ENCODE measurements around the gene DDAH1. TPM values are rescaled to one million over a fixed set of nuclear protein-coding genes. Genes with fewer than 3 reads are reported as not detected.

DDAH1 gene
- total RNA-seq, 1 experiment from 2014 or later = 36.3 TPM

DNA sequence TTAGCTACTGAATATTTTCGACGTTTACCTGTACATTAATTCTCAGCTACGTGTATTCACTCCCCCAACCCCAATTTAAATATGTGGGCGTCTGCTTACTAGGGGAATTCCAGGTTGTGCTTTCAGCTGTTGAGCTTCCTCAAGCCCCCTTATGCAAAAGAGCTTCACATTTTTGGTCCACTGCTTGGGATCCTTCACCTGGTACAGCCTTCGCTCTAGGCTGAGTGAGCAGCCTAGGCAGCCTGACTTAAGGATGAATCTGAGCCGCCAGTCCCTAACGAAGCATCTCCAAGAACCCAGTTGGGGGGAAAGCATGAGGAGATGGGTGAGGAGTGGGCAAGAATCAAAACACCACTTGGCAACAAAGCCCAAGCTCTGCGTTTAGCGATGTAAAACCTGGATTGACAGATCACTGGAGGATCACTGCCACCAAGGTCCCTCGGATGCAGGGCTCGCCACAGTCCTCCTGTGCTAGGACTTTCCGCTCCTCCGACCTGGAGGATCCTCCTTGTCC, 189.2 kb downstream of the DDAH1 start:
- peak overlapping the region; percentile 86 to 90 for H3K4me3 Mint-ChIP-seq
- peak overlapping the region; percentile 82 to 94 (median 90); a peak in 5 of 7 replicates for H3K27ac Mint-ChIP-seq
- DNase-seq = no peak
- Histone ChIP-seq H3T11ph (ENCODE audit: low read length) (no peak overlapping the region), H2BK120ac (ENCODE audit: low read depth, low read length, poor library complexity, severe bottlenecking) (no peak overlapping the region), H4K8ac (replicated peaks; ENCODE audit: insufficient read length, low read depth, low read length) (no peak overlapping the region), H2BK5ac (ENCODE audit: insufficient read length, low read length) (no peak overlapping the region), H3K9me3 (ENCODE audit: control insufficient read depth, low read depth, low read length) (no peaks in the 10 kb centered on the region), H4K20me1 (ENCODE audit: control insufficient read depth, insufficient read depth, insufficient read length) (no peaks in the 10 kb centered on the region), H3K4me1 (ENCODE audit: insufficient read depth, low read length) (0 out of 2 replicates have a peak, but pooled peaks cover 2% of the 10 kb centered on the region), H3K14ac (ENCODE audit: insufficient read depth, low read length) (peak overlapping the region; percentile 51; the same call in 1 of the 2 replicates), H2BK12ac (ENCODE audit: insufficient read length, low read depth, low read length) (no peak overlapping the region), H3K56ac (ENCODE audit: insufficient read length, low read depth, low read length) (no peak overlapping the region), H4K5ac (ENCODE audit: insufficient read length, low read depth, low read length) (no peak overlapping the region), H2AK5ac (ENCODE audit: insufficient read length, low read length) (no peak overlapping the region), H3K4me2 (ENCODE audit: insufficient read depth, insufficient read length, low read length) (peak overlapping the region; percentile 73), H2AFZ (ENCODE audit: low read length) (no peak overlapping the region), H3K23me2 (ENCODE audit: insufficient read length, low read depth, low read length, poor library complexity, severe bottlenecking) (peaks cover 6% of the 10 kb centered on the region), H2BK20ac (ENCODE audit: low read depth, low read length, poor library complexity, severe bottlenecking) (no peak overlapping the region), H3K79me1 (ENCODE audit: insufficient read depth, low read depth, low read length, poor library complexity, severe bottlenecking) (no peaks in the 10 kb centered on the region), H3K9ac (ENCODE audit: extremely low read depth, insufficient read length, low read length) (peak overlapping the region; percentile 86), H4K91ac (ENCODE audit: insufficient read length, low read depth, low read length) (no peak overlapping the region), H3K27ac (ENCODE audit: insufficient read length, low read depth, low read length) (no peak overlapping the region), H3K27me3 (ENCODE audit: insufficient read depth, low read length) (no peaks in the 10 kb centered on the region), H3K79me2 (ENCODE audit: insufficient read depth, low read length) (peaks cover 2% of the 10 kb centered on the region; the same call in 1 of the 2 replicates), H3K4ac (ENCODE audit: low read depth, low read length) (no peak overlapping the region), H3K23ac (ENCODE audit: insufficient read length, low read depth, low read length) (no peak overlapping the region), H3K18ac (ENCODE audit: insufficient read length, low read depth, low read length) (peak overlapping the region; percentile 24), H2BK15ac (ENCODE audit: low read depth, low read length) (no peak overlapping the region)
- H3K36me3 Mint-ChIP-seq (ENCODE audit: insufficient read depth in 1 of 3, low read depth in 3 of 3) = peaks cover 0 to 15% (median 7%) of the 10 kb centered on the region in 3 experiments; a peak in 6 of 7 replicates
- H3K27me3 Mint-ChIP-seq (ENCODE audit: low read depth) = no peaks in the 10 kb centered on the region
- H3K9me3 Mint-ChIP-seq = no peaks in the 10 kb centered on the region
- peaks cover 25 to 37% of the 10 kb centered on the region in 2 experiments for H3K4me1 Mint-ChIP-seq
- no peak for TF ChIP-seq CTCF (conservative IDR thresholded peaks at IDR 0.05)
- no CpG with 5 or more reads among the region's 13 CpGs for WGBS (ENCODE audit: extremely low coverage, insufficient read length, low lambda C conversion rate)

All from H9 (cell line).